Nephron progenitor cell (in vitro differentiated cells): ENCODE data around the gene C2CD4D.

Experiments used
- DNase-seq: peaks from one replicate; pipeline ENCODE4 v3.0.0; 2021
- H3K27ac Mint-ChIP-seq: 2 replicates; pipeline ENCODE4 v1.8.0; 2021; ENCODE audit warnings: mild to moderate bottlenecking, moderate library complexity, mixed read lengths
- H3K27me3 Mint-ChIP-seq: 2 replicates; pipeline ENCODE4 v1.8.0; 2021; ENCODE audit warnings: mild to moderate bottlenecking, low read depth, mixed read lengths; ENCODE audit not compliant: poor library complexity
- H3K36me3 Mint-ChIP-seq: 2 replicates; pipeline ENCODE4 v1.8.0; 2021; ENCODE audit warnings: low read depth, mixed read lengths
- H3K4me1 Mint-ChIP-seq: 2 replicates; pipeline ENCODE4 v1.8.0; 2021; ENCODE audit warnings: mixed read lengths
- H3K4me3 Mint-ChIP-seq: 2 replicates; pipeline ENCODE4 v1.8.0; 2021; ENCODE audit warnings: mild to moderate bottlenecking, moderate library complexity, mixed read lengths
- H3K9me3 Mint-ChIP-seq: 2 replicates; pipeline ENCODE4 v1.8.0; 2021; ENCODE audit warnings: mild to moderate bottlenecking, moderate library complexity, mixed read lengths
- CTCF ChIP-seq: fragments of 200-600 bp; sonication (generic); IDR thresholded peaks from 2 replicates; pipeline ENCODE4 v1.5.0; 2021; ENCODE audit warnings: antibody characterized with exemption

The C2CD4D gene

GRCh38 chr1:151846062-151846568 lies 6.5 kb upstream of the C2CD4D start:
- Mint-ChIP-seq H3K9me3 (no peaks in the 10 kb centered on the region), H3K4me1 (no peaks in the 10 kb centered on the region), H3K27ac (peak overlapping the region; percentile 57), H3K4me3 (no peak overlapping the region), H3K36me3 (no peaks in the 10 kb centered on the region), H3K27me3 (peaks cover 46% of the 10 kb centered on the region)
- TF ChIP-seq CTCF, result no peak
- no peak for DNase-seq

GRCh38 chr1:151843398-151843797 lies 3.8 kb upstream of the C2CD4D start:
- no peak for DNase-seq
- TF ChIP-seq CTCF, result no peak
- Mint-ChIP-seq H3K4me1 (peaks cover 11% of the 10 kb centered on the region), H3K36me3 (no peaks in the 10 kb centered on the region), H3K27me3 (peaks cover 64% of the 10 kb centered on the region), H3K27ac (no peak overlapping the region), H3K9me3 (no peaks in the 10 kb centered on the region), H3K4me3 (no peak overlapping the region)

- Mint-ChIP-seq H3K9me3 (no peaks in the 10 kb centered on the region), H3K36me3 (no peaks in the 10 kb centered on the region), H3K27me3 (peaks cover 79% of the 10 kb centered on the region), H3K4me3 (no peak overlapping the region), H3K27ac (no peak overlapping the region), H3K4me1 (peaks cover 22% of the 10 kb centered on the region)
- no peak for TF ChIP-seq CTCF
- DNase-seq, result no peak
These were observed 1.5 kb upstream of the C2CD4D start for GRCh38 chr1:151841141-151841540.

GRCh38 chr1:151840421-151840820 lies 801 bp upstream of the C2CD4D start:
- peaks cover 84% of the 10 kb centered on the region for H3K27me3 Mint-ChIP-seq
- H3K4me3 Mint-ChIP-seq, result peak overlapping the region; percentile 77
- peaks cover 22% of the 10 kb centered on the region for H3K4me1 Mint-ChIP-seq
- DNase-seq, result no peak
- no peaks in the 10 kb centered on the region for H3K36me3 Mint-ChIP-seq
- H3K27ac Mint-ChIP-seq, result no peak overlapping the region
- TF ChIP-seq CTCF, result no peak
- H3K9me3 Mint-ChIP-seq, result no peaks in the 10 kb centered on the region

GRCh38 chr1:151839082-151839412 lies 573 bp downstream of the C2CD4D start:
- TF ChIP-seq CTCF, result no peak
- Mint-ChIP-seq H3K9me3 (no peaks in the 10 kb centered on the region), H3K4me1 (peaks cover 22% of the 10 kb centered on the region), H3K4me3 (peak overlapping the region; percentile 77), H3K36me3 (no peaks in the 10 kb centered on the region), H3K27me3 (peaks cover 83% of the 10 kb centered on the region), H3K27ac (no peak overlapping the region)
- DNase-seq, result no peak

GRCh38 chr1:151838222-151839081 lies 1.2 kb downstream of the C2CD4D start:
- peaks cover 26% of the 10 kb centered on the region for H3K4me1 Mint-ChIP-seq
- H3K9me3 Mint-ChIP-seq, result no peaks in the 10 kb centered on the region
- peaks cover 84% of the 10 kb centered on the region for H3K27me3 Mint-ChIP-seq
- peak; percentile 50 for DNase-seq
- TF ChIP-seq CTCF, result no peak
- H3K36me3 Mint-ChIP-seq, result no peaks in the 10 kb centered on the region
- H3K27ac Mint-ChIP-seq, result no peak overlapping the region
- H3K4me3 Mint-ChIP-seq, result peak overlapping the region; percentile 77
